ENCODE measurements around the gene SH3TC1.

The SH3TC1 gene

GRCh38 chr4:8180310-8181093 lies 18.6 kb upstream of the SH3TC1 start:
- no peak for DNase-seq (ENCODE audit: low read depth)
- no peak overlapping the region for H3K4me3 ChIP-seq (ENCODE audit: low read depth, low read length)
- no peak for TF ChIP-seq CTCF (IDR thresholded peaks at IDR 0.05; ENCODE audit: control insufficient read depth, extremely low read depth, insufficient read depth)

GRCh38 chr4:8181119-8181518 lies 18.0 kb upstream of the SH3TC1 start:
- no peak overlapping the region for H3K4me3 ChIP-seq (ENCODE audit: low read depth, low read length)
- TF ChIP-seq CTCF (IDR thresholded peaks at IDR 0.05; ENCODE audit: control insufficient read depth, extremely low read depth, insufficient read depth): no peak
- no peak for DNase-seq (ENCODE audit: low read depth)

- no peak for DNase-seq (ENCODE audit: low read depth)
Measured at GRCh38 chr4:8181844-8182243, 17.2 kb upstream of the SH3TC1 start.

GRCh38 chr4:8182294-8182693 lies 16.8 kb upstream of the SH3TC1 start:
- H3K4me3 ChIP-seq (ENCODE audit: low read depth, low read length): no peak overlapping the region
- no peak for DNase-seq (ENCODE audit: low read depth)
- no peak for TF ChIP-seq CTCF (IDR thresholded peaks at IDR 0.05; ENCODE audit: control insufficient read depth, extremely low read depth, insufficient read depth)

More at GRCh38 chr4:8181844-8182243, 17.2 kb upstream of the SH3TC1 start:
- H3K4me3 ChIP-seq (ENCODE audit: low read depth, low read length): no peak overlapping the region
- no peak for TF ChIP-seq CTCF (IDR thresholded peaks at IDR 0.05; ENCODE audit: control insufficient read depth, extremely low read depth, insufficient read depth)

- no peak for TF ChIP-seq CTCF (IDR thresholded peaks at IDR 0.05; ENCODE audit: control insufficient read depth, extremely low read depth, insufficient read depth)
- no peak overlapping the region for H3K4me3 ChIP-seq (ENCODE audit: low read depth, low read length)
- DNase-seq (ENCODE audit: low read depth): peak; percentile 59
Measured at GRCh38 chr4:8182858-8183725, 16.0 kb upstream of the SH3TC1 start.

GRCh38 chr4:8184061-8184460 lies 15.0 kb upstream of the SH3TC1 start:
- no peak for TF ChIP-seq CTCF (IDR thresholded peaks at IDR 0.05; ENCODE audit: control insufficient read depth, extremely low read depth, insufficient read depth)
- H3K4me3 ChIP-seq (ENCODE audit: low read depth, low read length): no peak overlapping the region
- DNase-seq (ENCODE audit: low read depth): no peak

All from LNCaP clone FGC (cell line).